IPS DF 6.9 (cell line): ENCODE results near the gene TNS3.

Experiments
- DNase-seq: peaks from one replicate; pipeline ENCODE4 v3.0.0-alpha.2; 2013; ENCODE audit warnings: low read depth, low spot score
- H3K27ac ChIP-seq: one replicate; pipeline ENCODE4 v1.5.1; 2013; ENCODE audit warnings: low read length, control low read depth
- H3K27me3 ChIP-seq: 2 replicates; pipeline ENCODE4 v1.6.1; 2013; ENCODE audit warnings: mild to moderate bottlenecking, low read length; ENCODE audit not compliant: control insufficient read depth, insufficient read depth
- H3K36me3 ChIP-seq: 2 replicates; pipeline ENCODE4 v1.6.1; 2013; ENCODE audit warnings: low read length; ENCODE audit not compliant: control insufficient read depth, insufficient read depth
- H3K4me1 ChIP-seq: 2 replicates; pipeline ENCODE4 v1.6.1; 2013; ENCODE audit warnings: low read length; ENCODE audit not compliant: control insufficient read depth, insufficient read depth
- H3K4me3 ChIP-seq: 2 replicates; pipeline ENCODE4 v1.5.1; 2013; ENCODE audit warnings: mild to moderate bottlenecking, low read length
- H3K9me3 ChIP-seq: 2 replicates; pipeline ENCODE4 v1.6.1; 2013; ENCODE audit warnings: low read length, inconsistent platforms; ENCODE audit not compliant: control insufficient read depth, insufficient read depth
- WGBS: extraction: QIAGEN DNeasy Blood & Tissue Kit; methylation state at CpG from one replicate; pipeline ENCODE4 v1.1.7; 2013; ENCODE audit warnings: mixed read lengths, missing lambda C conversion rate; ENCODE audit not compliant: insufficient read length, insufficient coverage; 5-methylcytosine and 5-hydroxymethylcytosine counted together

The TNS3 gene

GRCh38 chr7:47520406-47520805 is 61.5 kb downstream of the TNS3 start:
- no peaks in the 10 kb centered on the region for H3K27me3 ChIP-seq
- DNase-seq, result no peak
- WGBS, result no CpG with 5 or more reads among the region's 8 CpGs
- H3K4me1 ChIP-seq, result peaks cover 5% of the 10 kb centered on the region; the same call in 1 of the 2 replicates
- H3K27ac ChIP-seq, result no peak overlapping the region
- H3K4me3 ChIP-seq, result no peak overlapping the region
- no peaks in the 10 kb centered on the region for H3K9me3 ChIP-seq
- H3K36me3 ChIP-seq, result no peaks in the 10 kb centered on the region

- H3K36me3 ChIP-seq, result no peaks in the 10 kb centered on the region
- no peaks in the 10 kb centered on the region for H3K27me3 ChIP-seq
- H3K9me3 ChIP-seq, result no peaks in the 10 kb centered on the region
- no peak overlapping the region for H3K27ac ChIP-seq
- peaks cover 5% of the 10 kb centered on the region; the same call in 1 of the 2 replicates for H3K4me1 ChIP-seq
- H3K4me3 ChIP-seq, result no peak overlapping the region
- DNase-seq, result no peak
- no CpG with 5 or more reads among the region's 7 CpGs for WGBS
These were observed 63.1 kb downstream of the TNS3 start for GRCh38 chr7:47518827-47519226.

- Histone ChIP-seq H3K4me3 (no peak overlapping the region), H3K4me1 (peaks cover 5% of the 10 kb centered on the region; the same call in 1 of the 2 replicates), H3K27ac (no peak overlapping the region), H3K27me3 (no peaks in the 10 kb centered on the region), H3K36me3 (no peaks in the 10 kb centered on the region), H3K9me3 (no peaks in the 10 kb centered on the region)
- WGBS, result no CpG with 5 or more reads among the region's 10 CpGs
- no peak for DNase-seq
These were observed 64.0 kb downstream of the TNS3 start for GRCh38 chr7:47517821-47518480.

- Histone ChIP-seq H3K4me3 (no peak overlapping the region), H3K36me3 (no peaks in the 10 kb centered on the region), H3K9me3 (no peaks in the 10 kb centered on the region), H3K27ac (no peak overlapping the region), H3K27me3 (no peaks in the 10 kb centered on the region), H3K4me1 (peaks cover 5% of the 10 kb centered on the region; the same call in 1 of the 2 replicates)
- WGBS, result no CpG with 5 or more reads among the region's 10 CpGs
- no peak for DNase-seq
These were observed 64.8 kb downstream of the TNS3 start for GRCh38 chr7:47516985-47517600.

- no peaks in the 10 kb centered on the region for H3K36me3 ChIP-seq
- H3K4me3 ChIP-seq, result no peak overlapping the region
- WGBS, result no CpG with 5 or more reads among the region's 6 CpGs
- no peak overlapping the region for H3K27ac ChIP-seq
- no peak for DNase-seq
- peaks cover 3% of the 10 kb centered on the region; the same call in 1 of the 2 replicates for H3K4me1 ChIP-seq
- H3K27me3 ChIP-seq, result no peaks in the 10 kb centered on the region
- no peaks in the 10 kb centered on the region for H3K9me3 ChIP-seq
These were observed 65.5 kb downstream of the TNS3 start for GRCh38 chr7:47516386-47516785.

- no peaks in the 10 kb centered on the region for H3K36me3 ChIP-seq
- no peaks in the 10 kb centered on the region for H3K4me1 ChIP-seq
- WGBS, result 100% methylated on average over 4 of the region's 7 CpGs
These were observed 66.5 kb downstream of the TNS3 start for GRCh38 chr7:47515305-47515834.

GRCh38 chr7:47514818-47515217 is 67.1 kb downstream of the TNS3 start:
- no peaks in the 10 kb centered on the region for H3K36me3 ChIP-seq
- no peaks in the 10 kb centered on the region for H3K27me3 ChIP-seq
- no peaks in the 10 kb centered on the region for H3K4me1 ChIP-seq
- WGBS, result no CpG with 5 or more reads among the region's 3 CpGs
- H3K27ac ChIP-seq, result no peak overlapping the region
- no peak overlapping the region for H3K4me3 ChIP-seq
- DNase-seq, result no peak
- H3K9me3 ChIP-seq, result no peaks in the 10 kb centered on the region

More at GRCh38 chr7:47515305-47515834, 66.5 kb downstream of the TNS3 start:
- no peak for DNase-seq
- no peaks in the 10 kb centered on the region for H3K27me3 ChIP-seq
- no peak overlapping the region for H3K27ac ChIP-seq
- no peak overlapping the region for H3K4me3 ChIP-seq
- H3K9me3 ChIP-seq, result no peaks in the 10 kb centered on the region

- no peak for DNase-seq
- H3K36me3 ChIP-seq, result no peaks in the 10 kb centered on the region
- WGBS, result no CpG with 5 or more reads among the region's 4 CpGs
- H3K4me1 ChIP-seq, result no peaks in the 10 kb centered on the region
- H3K9me3 ChIP-seq, result no peaks in the 10 kb centered on the region
- H3K4me3 ChIP-seq, result no peak overlapping the region
- H3K27ac ChIP-seq, result no peak overlapping the region
- H3K27me3 ChIP-seq, result no peaks in the 10 kb centered on the region
These were observed 67.5 kb downstream of the TNS3 start for GRCh38 chr7:47514367-47514766.

GRCh38 chr7:47513741-47514241 is 68.1 kb downstream of the TNS3 start:
- Histone ChIP-seq H3K27me3 (no peaks in the 10 kb centered on the region), H3K4me1 (no peaks in the 10 kb centered on the region), H3K4me3 (no peak overlapping the region), H3K27ac (no peak overlapping the region), H3K9me3 (no peaks in the 10 kb centered on the region), H3K36me3 (no peaks in the 10 kb centered on the region)
- no CpG with 5 or more reads among the region's 12 CpGs for WGBS
- DNase-seq, result no peak

- WGBS, result no CpG with 5 or more reads among the region's 5 CpGs
- Histone ChIP-seq H3K9me3 (no peaks in the 10 kb centered on the region), H3K27me3 (no peaks in the 10 kb centered on the region), H3K36me3 (no peaks in the 10 kb centered on the region), H3K27ac (no peak overlapping the region), H3K4me1 (no peaks in the 10 kb centered on the region), H3K4me3 (no peak overlapping the region)
- no peak for DNase-seq
These were observed 69.3 kb downstream of the TNS3 start for GRCh38 chr7:47512481-47513176.
